ENCODE data around the gene PRKCB. TPM values are rescaled to one million over a fixed set of nuclear protein-coding genes. Genes with fewer than 3 reads are reported as not detected.

PRKCB gene
- total RNA-seq, 1 experiment from 2014 or later: not detected

GRCh38 chr16:23827057-23827456 is 8.7 kb upstream of the PRKCB start:
- no peak for TF ChIP-seq CTCF (conservative IDR thresholded peaks at IDR 0.05; ENCODE audit: low read depth, low read length)
- TF ChIP-seq EZH2phosphoT487 (IDR thresholded peaks at IDR 0.05; ENCODE audit: borderline replicate concordance, low read length): no peak
- no peak for TF ChIP-seq EZH2 (IDR thresholded peaks at IDR 0.05; ENCODE audit: low read length, unreplicated experiment)
- Histone ChIP-seq H3K4me1 (ENCODE audit: insufficient read depth, low read length) (no peaks in the 10 kb centered on the region), H3K4me2 (ENCODE audit: low read length) (no peak overlapping the region), H3K9ac (ENCODE audit: low read length) (no peak overlapping the region), H3K4me3 (ENCODE audit: low read length) (no peak overlapping the region), H4K20me1 (ENCODE audit: low read length) (no peaks in the 10 kb centered on the region), H3K27ac (ENCODE audit: low read length) (no peak overlapping the region), H3K9me3 (ENCODE audit: low read length) (no peaks in the 10 kb centered on the region), H3K36me3 (ENCODE audit: low read depth, low read length) (no peaks in the 10 kb centered on the region), H3K79me2 (ENCODE audit: low read length) (no peaks in the 10 kb centered on the region), H3K27me3 (ENCODE audit: low read length) (0 out of 2 replicates have a peak, but pooled peaks cover 3% of the 10 kb centered on the region), H2AFZ (ENCODE audit: low read length) (no peak overlapping the region), H3F3A (ENCODE audit: low read length, unreplicated experiment) (no peaks in the 10 kb centered on the region), H3K9me2 (replicated peaks; ENCODE audit: low read length) (no peaks in the 10 kb centered on the region)
- ATAC-seq (no peak), DNase-seq (no peak)
- ChIA-PET POLR2A (ENCODE audit: unreplicated experiment) (no interaction called here), CTCF (no interaction called here)
- intact Hi-C loops (cut with micrococcal nuclease): no loop called here
- no TSS peak for BruUV-seq (replicated peaks)

- no peaks in the 10 kb centered on the region for H3K9me3 ChIP-seq (ENCODE audit: low read length)
- no peaks in the 10 kb centered on the region for H3K36me3 ChIP-seq (ENCODE audit: low read depth, low read length)
- H3K79me2 ChIP-seq (ENCODE audit: low read length): no peaks in the 10 kb centered on the region
- H3K9me2 ChIP-seq (replicated peaks; ENCODE audit: low read length): no peaks in the 10 kb centered on the region
- no peak for DNase-seq
- no peak overlapping the region for H3K9ac ChIP-seq (ENCODE audit: low read length)
- no peaks in the 10 kb centered on the region for H3K4me1 ChIP-seq (ENCODE audit: insufficient read depth, low read length)
- no peaks in the 10 kb centered on the region for H3F3A ChIP-seq (ENCODE audit: low read length, unreplicated experiment)
- no peak for ATAC-seq
- H3K4me3 ChIP-seq (ENCODE audit: low read length): no peak overlapping the region
- H3K27me3 ChIP-seq (ENCODE audit: low read length): 0 out of 2 replicates have a peak, but pooled peaks cover 3% of the 10 kb centered on the region
- no TSS peak for BruUV-seq (replicated peaks)
- POLR2A ChIA-PET (ENCODE audit: unreplicated experiment): no interaction called here
- H2AFZ ChIP-seq (ENCODE audit: low read length): no peak overlapping the region
- CTCF ChIA-PET: no interaction called here
- no peaks in the 10 kb centered on the region for H4K20me1 ChIP-seq (ENCODE audit: low read length)
- no peak for TF ChIP-seq EZH2 (IDR thresholded peaks at IDR 0.05; ENCODE audit: low read length, unreplicated experiment)
- no peak for TF ChIP-seq CTCF (conservative IDR thresholded peaks at IDR 0.05; ENCODE audit: low read depth, low read length)
- H3K4me2 ChIP-seq (ENCODE audit: low read length): no peak overlapping the region
- intact Hi-C loops (cut with micrococcal nuclease): no loop called here
- H3K27ac ChIP-seq (ENCODE audit: low read length): no peak overlapping the region
Observed at GRCh38 chr16:23829454-23829853, 6.3 kb upstream of the PRKCB start.

GRCh38 chr16:23830276-23830675 is 5.5 kb upstream of the PRKCB start:
- ATAC-seq: no peak
- no peak for DNase-seq
- H3K4me3 ChIP-seq (ENCODE audit: low read length): no peak overlapping the region
- H3K9me3 ChIP-seq (ENCODE audit: low read length): no peaks in the 10 kb centered on the region
- H3K9me2 ChIP-seq (replicated peaks; ENCODE audit: low read length): no peaks in the 10 kb centered on the region
- no peaks in the 10 kb centered on the region for H4K20me1 ChIP-seq (ENCODE audit: low read length)
- no TSS peak for BruUV-seq (replicated peaks)
- TF ChIP-seq EZH2phosphoT487 (IDR thresholded peaks at IDR 0.05; ENCODE audit: borderline replicate concordance, low read length): no peak
- no peak for TF ChIP-seq CTCF (conservative IDR thresholded peaks at IDR 0.05; ENCODE audit: low read depth, low read length)
- TF ChIP-seq EZH2 (IDR thresholded peaks at IDR 0.05; ENCODE audit: low read length, unreplicated experiment): no peak
- H3K4me1 ChIP-seq (ENCODE audit: insufficient read depth, low read length): no peaks in the 10 kb centered on the region
- CTCF ChIA-PET: no interaction called here
- no peak overlapping the region for H2AFZ ChIP-seq (ENCODE audit: low read length)
- POLR2A ChIA-PET (ENCODE audit: unreplicated experiment): no interaction called here
- H3K4me2 ChIP-seq (ENCODE audit: low read length): no peak overlapping the region
- 0 out of 2 replicates have a peak, but pooled peaks cover 3% of the 10 kb centered on the region for H3K27me3 ChIP-seq (ENCODE audit: low read length)
- H3K27ac ChIP-seq (ENCODE audit: low read length): no peak overlapping the region
- H3K9ac ChIP-seq (ENCODE audit: low read length): no peak overlapping the region
- H3K36me3 ChIP-seq (ENCODE audit: low read depth, low read length): no peaks in the 10 kb centered on the region
- no peaks in the 10 kb centered on the region for H3F3A ChIP-seq (ENCODE audit: low read length, unreplicated experiment)
- no peaks in the 10 kb centered on the region for H3K79me2 ChIP-seq (ENCODE audit: low read length)
- intact Hi-C loops (cut with micrococcal nuclease): no loop called here

All from PC-3 (cell line).